Thyroid gland (tissue), 4 donors: Measurements from ENCODE around the gene CCL15. TPM values are rescaled to one million over a fixed set of nuclear protein-coding genes. Genes with fewer than 3 reads are reported as not detected.
"Not testable (repeated sequence)": the region's sequence is repeated elsewhere in the genome, so short reads cannot be mapped to it uniquely, and the experiment has no call there.

ENCODE experiments used
- DNase-seq, 2 donors: peaks; one replicate each; pipeline ENCODE4 v3.0.0-alpha.2; 2019
- H3K27ac ChIP-seq, 3 donors: fragments of 200-600 bp; sonication (generic); 1 replicate in 2 of 3; 2 replicates in 1 of 3; pipeline ENCODE4 v1.5.1; 2016 to 2019; ENCODE audit warnings: mild to moderate bottlenecking in 1 of 3, moderate library complexity in 1 of 3
- H3K27me3 ChIP-seq: fragments of 200-600 bp; sonication (generic); one replicate; pipeline ENCODE4 v1.5.1; 2019
- H3K36me3 ChIP-seq, 2 donors: fragments of 200-600 bp; sonication (generic); one replicate each; pipeline ENCODE4 v1.5.1; 2016 to 2019
- H3K4me1 ChIP-seq, 2 donors: fragments of 200-600 bp; sonication (generic); one replicate each; pipeline ENCODE4 v1.5.1; 2017 to 2019
- H3K4me3 ChIP-seq, 3 donors: fragments of 200-600 bp; sonication (generic); replicated peaks in 1 of 3; 1 replicate in 2 of 3; 2 replicates in 1 of 3; pipeline ENCODE4 v1.5.1; 2016; ENCODE audit warnings: mild to moderate bottlenecking in 1 of 3
- H3K9me3 ChIP-seq: fragments of 200-600 bp; sonication (generic); one replicate; pipeline ENCODE4 v1.5.1; 2017
- POLR2A ChIP-seq, 2 donors: fragments of 450-650 bp; IDR thresholded peaks; one replicate each; pipeline ENCODE4 v1.6.1; 2017; ENCODE audit warnings: antibody characterized with exemption in 2 of 2, mild to moderate bottlenecking in 2 of 2, moderate library complexity in 1 of 2
- WGBS, 2 donors: methylation state at CpG; one replicate each; pipeline ENCODE4 v1.1.5; 2017; 5-methylcytosine and 5-hydroxymethylcytosine counted together
- intact Hi-C: fragments of 100-400 bp; cut with DNase I; formaldehyde crosslinking; loops from one replicate; pipeline ENCODE4 v1.15.1; 2023
- total RNA-seq, 4 donors: library from RNA; depleted of rRNA; stranded (reverse); fragments of >200 nt; gene quantifications; one replicate each; pipeline ENCODE4 v1.2.3, GENCODE V29; 2016
- TF ChIP-seq, protein P1 (sequence below), 6 experiments: fragments of 200-600 bp in 3 of 6; fragments of 450-650 bp in 3 of 6; sonication (generic) in 3 of 6; IDR thresholded peaks; one replicate each; pipeline ENCODE4 v1.5.1; 2016 to 2019; ENCODE audit warnings: antibody characterized with exemption in 6 of 6, mild to moderate bottlenecking in 2 of 6, inconsistent platforms in 1 of 6, moderate library complexity in 1 of 6

Gene CCL15
- total RNA-seq, 4 donors from 2014 or later = 0.33 TPM; not detected in 3

- 95 to 97% methylated on average over 2 of the region's 2 CpGs for WGBS, 2 donors
- no peak for TF ChIP-seq POLR2A (IDR thresholded peaks at IDR 0.05)
- TF ChIP-seq, protein P1, sequence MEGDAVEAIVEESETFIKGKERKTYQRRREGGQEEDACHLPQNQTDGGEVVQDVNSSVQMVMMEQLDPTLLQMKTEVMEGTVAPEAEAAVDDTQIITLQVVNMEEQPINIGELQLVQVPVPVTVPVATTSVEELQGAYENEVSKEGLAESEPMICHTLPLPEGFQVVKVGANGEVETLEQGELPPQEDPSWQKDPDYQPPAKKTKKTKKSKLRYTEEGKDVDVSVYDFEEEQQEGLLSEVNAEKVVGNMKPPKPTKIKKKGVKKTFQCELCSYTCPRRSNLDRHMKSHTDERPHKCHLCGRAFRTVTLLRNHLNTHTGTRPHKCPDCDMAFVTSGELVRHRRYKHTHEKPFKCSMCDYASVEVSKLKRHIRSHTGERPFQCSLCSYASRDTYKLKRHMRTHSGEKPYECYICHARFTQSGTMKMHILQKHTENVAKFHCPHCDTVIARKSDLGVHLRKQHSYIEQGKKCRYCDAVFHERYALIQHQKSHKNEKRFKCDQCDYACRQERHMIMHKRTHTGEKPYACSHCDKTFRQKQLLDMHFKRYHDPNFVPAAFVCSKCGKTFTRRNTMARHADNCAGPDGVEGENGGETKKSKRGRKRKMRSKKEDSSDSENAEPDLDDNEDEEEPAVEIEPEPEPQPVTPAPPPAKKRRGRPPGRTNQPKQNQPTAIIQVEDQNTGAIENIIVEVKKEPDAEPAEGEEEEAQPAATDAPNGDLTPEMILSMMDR (IDR thresholded peaks at IDR 0.05) = no peak
- no peaks in the 10 kb centered on the region for H3K27me3 ChIP-seq
- no peaks in the 10 kb centered on the region for H3K9me3 ChIP-seq
- no peak overlapping the region for H3K27ac ChIP-seq
- H3K36me3 ChIP-seq = no peaks in the 10 kb centered on the region
- H3K4me3 ChIP-seq = no peak overlapping the region
- intact Hi-C loops = no loop called here
- DNase-seq = no peak
- no peaks in the 10 kb centered on the region for H3K4me1 ChIP-seq
Observed at GRCh38 chr17:36016555-36016954, 15.2 kb upstream of the CCL15 start.

DNA sequence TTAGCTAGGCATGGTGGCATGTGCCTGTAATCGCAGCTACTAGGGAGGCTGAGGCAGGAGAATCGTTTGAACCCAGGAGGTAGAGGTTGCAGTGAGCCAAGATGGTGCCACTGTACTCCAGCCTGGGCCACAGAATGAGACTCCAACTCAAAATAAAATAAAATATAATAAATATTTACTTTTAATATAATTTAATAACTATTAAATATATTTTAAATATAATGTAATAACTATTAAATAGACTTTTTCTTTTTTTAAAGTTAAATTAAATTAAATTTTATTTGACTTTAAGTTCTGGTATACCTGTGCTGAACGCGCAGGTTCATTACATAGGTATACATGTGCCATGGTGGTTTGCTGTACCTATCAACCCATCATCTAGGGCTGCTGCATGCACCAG, 14.5 kb upstream of the CCL15 start:
- H3K27ac ChIP-seq, DNase-seq, intact Hi-C loops, H3K4me1 ChIP-seq, H3K4me3 ChIP-seq, H3K36me3 ChIP-seq, H3K9me3 ChIP-seq, H3K27me3 ChIP-seq: not testable (repeated sequence)
- WGBS, 2 donors = 95 to 96% methylated on average over 4 of the region's 4 CpGs

DNA sequence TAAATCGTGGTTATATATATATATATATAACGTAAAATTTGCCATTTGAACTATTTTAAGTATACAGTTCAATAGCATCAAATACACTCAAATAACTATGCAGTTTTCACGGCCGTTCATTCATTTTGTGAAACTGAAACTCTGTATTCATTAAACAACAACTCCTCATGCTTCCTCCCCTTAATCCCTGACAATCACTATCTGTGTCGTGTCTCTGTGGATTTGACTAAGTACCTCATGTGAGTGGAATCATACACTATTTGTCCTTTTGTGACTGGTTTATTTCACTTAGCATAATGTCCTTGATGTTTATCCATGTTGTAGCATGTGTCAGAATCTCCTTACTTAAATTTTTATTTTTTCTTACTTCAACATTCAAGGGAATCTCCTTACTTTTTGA, 13.6 kb upstream of the CCL15 start:
- Histone ChIP-seq H3K4me1 (no peaks in the 10 kb centered on the region), H3K36me3 (no peaks in the 10 kb centered on the region), H3K27ac (no peak overlapping the region), H3K4me3 (no peak overlapping the region), H3K27me3 (no peaks in the 10 kb centered on the region), H3K9me3 (no peaks in the 10 kb centered on the region)
- no peak for TF ChIP-seq POLR2A (IDR thresholded peaks at IDR 0.05)
- TF ChIP-seq, protein P1 (IDR thresholded peaks at IDR 0.05) = no peak
- no peak for DNase-seq
- WGBS, 2 donors = 84 to 92% methylated on average over 5 of the region's 5 CpGs
- intact Hi-C loops = no loop called here

DNA sequence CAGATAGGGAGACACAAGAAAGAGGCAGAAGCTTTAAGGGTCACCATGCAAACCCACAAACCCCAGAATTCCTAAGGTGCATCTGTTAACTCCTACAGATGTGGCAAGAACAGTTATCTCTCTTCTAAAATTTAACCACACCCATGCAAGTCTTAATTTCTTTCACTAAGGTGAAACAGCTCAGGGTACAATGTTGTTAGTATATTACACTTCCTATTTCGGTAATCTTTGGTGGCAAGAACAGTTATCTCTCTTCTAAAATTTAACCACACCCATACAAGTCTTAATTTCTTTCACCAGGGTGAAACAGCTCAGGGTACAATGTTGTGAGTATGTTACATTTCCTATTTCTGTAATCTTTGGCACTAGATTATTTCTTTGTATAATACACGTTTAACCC, 9.8 kb upstream of the CCL15 start:
- no peaks in the 10 kb centered on the region for H3K9me3 ChIP-seq
- no peak overlapping the region for H3K27ac ChIP-seq
- 77 to 86% methylated on average over 2 of the region's 2 CpGs for WGBS, 2 donors
- no peak for TF ChIP-seq POLR2A (IDR thresholded peaks at IDR 0.05)
- TF ChIP-seq, protein P1 (IDR thresholded peaks at IDR 0.05) = no peak
- H3K4me1 ChIP-seq = no peaks in the 10 kb centered on the region
- no peaks in the 10 kb centered on the region for H3K36me3 ChIP-seq
- DNase-seq = no peak
- no peak overlapping the region for H3K4me3 ChIP-seq
- intact Hi-C loops = no loop called here
- H3K27me3 ChIP-seq = no peaks in the 10 kb centered on the region

GRCh38 chr17:36008998-36009665, 7.8 kb upstream of the CCL15 start:
- TF ChIP-seq, protein P1 (IDR thresholded peaks at IDR 0.05) = no peak
- no peak for TF ChIP-seq POLR2A (IDR thresholded peaks at IDR 0.05)
- H3K4me3 ChIP-seq = no peak overlapping the region
- no peaks in the 10 kb centered on the region for H3K9me3 ChIP-seq
- no peak for DNase-seq
- H3K4me1 ChIP-seq = no peaks in the 10 kb centered on the region
- 80 to 84% methylated on average over 14 of the region's 14 CpGs for WGBS, 2 donors
- no peaks in the 10 kb centered on the region for H3K36me3 ChIP-seq
- no peaks in the 10 kb centered on the region for H3K27me3 ChIP-seq
- intact Hi-C loops = no loop called here
- H3K27ac ChIP-seq = no peak overlapping the region
